Measurements from ENCODE around the gene DNAJC12.

DNAJC12 gene

GRCh38 chr10:67760272-67760671 lies 77.7 kb downstream of the DNAJC12 start:
- no peak for DNase-seq

All from NCI-H1417 treated with DMSO at 0.1 percent for 48 hours (cell line).